ENCODE data around the gene UROC1. TPM values are rescaled to one million over a fixed set of nuclear protein-coding genes. Genes with fewer than 3 reads are reported as not detected.

Gene UROC1
- polyA plus RNA-seq, 1 of the 3 experiments (the other 2 are of a cell fraction) = not detected

GRCh38 chr3:126551121-126551838 is 33.7 kb upstream of the UROC1 start:
- Histone ChIP-seq H2AFZ (ENCODE audit: low read depth) (no peak overlapping the region), H3K4me3 (ENCODE audit: low read depth in 2 of 2, low read length in 1 of 2) (no peak overlapping the region), H3K4me1 (ENCODE audit: control insufficient read depth in 1 of 2, insufficient read depth in 2 of 2, low read depth in 1 of 2, low read length in 1 of 2) (no peaks in the 10 kb centered on the region; a peak in 1 of 4 replicates), H3K27ac (ENCODE audit: low read depth in 2 of 2, low read length in 1 of 2) (no peak overlapping the region), H3K9ac (no peak overlapping the region), H3K27me3 (ENCODE audit: insufficient read depth) (peaks cover 9% of the 10 kb centered on the region; the same call in 1 of the 2 replicates), H3K4me2 (no peak overlapping the region), H3K36me3 (replicated peaks in 1 of 2; ENCODE audit: control insufficient read depth in 1 of 2, insufficient read depth in 2 of 2, low read length in 1 of 2) (no peaks in the 10 kb centered on the region), H3K79me2 (ENCODE audit: insufficient read depth) (no peaks in the 10 kb centered on the region), H4K20me1 (ENCODE audit: insufficient read depth) (no peaks in the 10 kb centered on the region), H3K9me3 (no peaks in the 10 kb centered on the region), H3K9me2 (no peaks in the 10 kb centered on the region), H3F3A (replicated peaks; ENCODE audit: insufficient read depth) (no peaks in the 10 kb centered on the region)
- no peak for TF ChIP-seq GATA2 (CRISPR knock-in tag; IDR thresholded peaks at IDR 0.05)
- TF ChIP-seq ELF1 (IDR thresholded peaks at IDR 0.05) = no peak
- TF ChIP-seq MAX (IDR thresholded peaks at IDR 0.05; ENCODE audit: low read depth) = no peak
- TF ChIP-seq SMC3 (IDR thresholded peaks at IDR 0.05; ENCODE audit: low read depth, low read length) = no peak
- no peak for TF ChIP-seq FOXM1 (IDR thresholded peaks at IDR 0.05; ENCODE audit: low read depth)
- TF ChIP-seq RCOR1 (IDR thresholded peaks at IDR 0.05; ENCODE audit: low read length) = no peak
- TF ChIP-seq CTCF (IDR thresholded peaks at IDR 0.05) = no peak
- no peak for TF ChIP-seq IRF3 (IDR thresholded peaks at IDR 0.05; ENCODE audit: low read depth, low read length)
- TF ChIP-seq EZH2phosphoT487 (IDR thresholded peaks at IDR 0.05; ENCODE audit: borderline replicate concordance, low read depth) = no peak
- TF ChIP-seq NRF1 (IDR thresholded peaks at IDR 0.05; ENCODE audit: low read depth, low read length) = no peak
- TF ChIP-seq TCF12 (IDR thresholded peaks at IDR 0.05) = no peak
- TF ChIP-seq RXRA (IDR thresholded peaks at IDR 0.05; ENCODE audit: borderline replicate concordance, low read depth) = no peak
- TF ChIP-seq CHD2 (IDR thresholded peaks at IDR 0.05; ENCODE audit: low read length, partially characterized antibody) = no peak
- TF ChIP-seq PBX3 (IDR thresholded peaks at IDR 0.05) = no peak
- TF ChIP-seq GABPA (IDR thresholded peaks at IDR 0.05; ENCODE audit: low read depth) = no peak
- no peak for TF ChIP-seq SIN3A (IDR thresholded peaks at IDR 0.05; ENCODE audit: borderline replicate concordance, low read depth, low read length)
- TF ChIP-seq TAF1 (IDR thresholded peaks at IDR 0.05; ENCODE audit: borderline replicate concordance, low read depth, low read length) = no peak
- no peak for TF ChIP-seq FOSL2 (IDR thresholded peaks at IDR 0.05; ENCODE audit: borderline replicate concordance, low read depth)
- peak; percentile 23 for DNase-seq
- CTCF ChIA-PET = interaction anchor here (0.6 to 2.1 kb wide), 3 partner anchors 13 to 302 kb away, joined by 3 to 5 read pairs (median 3); no protein-coding TSS in a partner anchor
- WGBS (ENCODE audit: low lambda C conversion rate) = 70% methylated on average over 9 of the region's 13 CpGs
- POLR2A ChIA-PET = no interaction called here
